Measurements from ENCODE around the gene BMP10. TPM values are rescaled to one million over a fixed set of nuclear protein-coding genes. Genes with fewer than 3 reads are reported as not detected.

Gene BMP10
- total RNA-seq, 1 experiment from 2014 or later: not detected

DNA sequence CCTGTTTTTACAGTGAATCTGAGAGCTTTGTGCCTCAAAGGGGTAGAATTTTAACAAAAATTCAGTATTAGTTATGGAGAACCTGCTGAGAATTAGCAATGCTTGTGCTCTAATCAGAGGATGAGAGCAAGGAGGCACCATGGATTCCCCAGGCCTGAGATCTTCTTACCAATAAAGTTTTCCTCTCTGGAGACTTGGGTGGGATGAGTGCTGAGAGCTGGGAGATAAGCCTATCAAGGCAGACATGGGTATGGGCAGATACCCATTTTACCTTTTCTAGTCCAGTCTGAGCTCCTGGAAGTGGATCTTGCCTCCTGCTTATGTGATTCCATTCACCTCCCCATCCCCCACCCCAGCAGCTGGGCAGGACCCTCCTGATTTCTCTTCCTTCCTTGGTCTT, 53.9 kb downstream of the BMP10 start:
- no peak for DNase-seq (ENCODE audit: low read depth)

Other genes with a start within 250 kb of the BMP10 start
- not detected in 2 replicates for gene PROKR1, start 227.8 kb downstream of the BMP10 start, total RNA-seq (2014; rRNA removed; shearing (Covaris generic))
- 0.12 TPM in 1 of 2 replicates, not detected in the other for gene ARHGAP25, start 136.6 kb downstream of the BMP10 start, total RNA-seq (2014; rRNA removed; shearing (Covaris generic))
- not detected in 2 replicates for gene GKN2, start 81.5 kb upstream of the BMP10 start, total RNA-seq (2014; rRNA removed; shearing (Covaris generic))
- not detected in 2 replicates for gene GKN1, start 103.2 kb upstream of the BMP10 start, total RNA-seq (2014; rRNA removed; shearing (Covaris generic))
- 51.3 and 69.7 TPM in 2 replicates for gene ANTXR1, start 141.8 kb upstream of the BMP10 start, total RNA-seq (2014; rRNA removed; shearing (Covaris generic))

All from RPMI7951 (cell line).